GM12874 (cell line): ENCODE data around the gene MAST4.

ENCODE experiments used
- TF ChIP-seq, protein P1 (sequence below): IDR thresholded peaks from 2 replicates; pipeline ENCODE4 v1.5.1; 2011; ENCODE audit warnings: low read depth, mild to moderate bottlenecking, control low read depth, low read length, moderate library complexity; ENCODE audit not compliant: insufficient read depth

Gene MAST4

DNA sequence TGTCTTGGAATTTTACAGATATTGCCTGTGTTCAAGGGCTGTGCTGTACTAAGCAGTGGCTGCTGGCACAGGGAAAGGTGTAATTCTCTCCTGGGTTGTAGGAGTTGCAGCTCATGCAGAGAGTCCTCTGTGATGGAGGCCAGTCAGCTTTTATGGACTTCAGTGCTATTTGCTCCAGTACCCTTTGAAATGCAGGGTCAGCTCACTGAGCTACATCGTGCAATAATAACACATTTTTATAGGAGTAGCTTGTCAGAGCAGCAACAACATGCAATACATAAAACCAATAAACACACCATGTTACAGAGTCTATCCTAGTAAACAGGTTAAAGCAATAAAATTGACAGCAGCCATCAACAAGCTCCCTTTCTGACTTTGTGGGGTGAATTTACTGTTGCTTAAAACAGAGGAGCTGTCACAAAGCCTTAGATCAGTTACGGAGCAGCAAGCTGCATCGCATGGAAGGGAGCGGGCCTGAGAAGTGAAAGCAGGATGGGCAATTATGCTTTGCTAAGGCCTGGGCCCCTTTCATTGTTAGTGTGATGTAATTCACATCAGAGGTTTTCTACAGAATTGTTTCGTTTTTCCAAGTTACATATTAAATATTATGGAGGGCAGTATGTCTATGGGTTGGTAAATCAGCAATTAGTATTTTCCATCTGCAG lies 583.6 kb downstream of the MAST4 start:
- TF ChIP-seq, protein P1, sequence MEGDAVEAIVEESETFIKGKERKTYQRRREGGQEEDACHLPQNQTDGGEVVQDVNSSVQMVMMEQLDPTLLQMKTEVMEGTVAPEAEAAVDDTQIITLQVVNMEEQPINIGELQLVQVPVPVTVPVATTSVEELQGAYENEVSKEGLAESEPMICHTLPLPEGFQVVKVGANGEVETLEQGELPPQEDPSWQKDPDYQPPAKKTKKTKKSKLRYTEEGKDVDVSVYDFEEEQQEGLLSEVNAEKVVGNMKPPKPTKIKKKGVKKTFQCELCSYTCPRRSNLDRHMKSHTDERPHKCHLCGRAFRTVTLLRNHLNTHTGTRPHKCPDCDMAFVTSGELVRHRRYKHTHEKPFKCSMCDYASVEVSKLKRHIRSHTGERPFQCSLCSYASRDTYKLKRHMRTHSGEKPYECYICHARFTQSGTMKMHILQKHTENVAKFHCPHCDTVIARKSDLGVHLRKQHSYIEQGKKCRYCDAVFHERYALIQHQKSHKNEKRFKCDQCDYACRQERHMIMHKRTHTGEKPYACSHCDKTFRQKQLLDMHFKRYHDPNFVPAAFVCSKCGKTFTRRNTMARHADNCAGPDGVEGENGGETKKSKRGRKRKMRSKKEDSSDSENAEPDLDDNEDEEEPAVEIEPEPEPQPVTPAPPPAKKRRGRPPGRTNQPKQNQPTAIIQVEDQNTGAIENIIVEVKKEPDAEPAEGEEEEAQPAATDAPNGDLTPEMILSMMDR = no peak

DNA sequence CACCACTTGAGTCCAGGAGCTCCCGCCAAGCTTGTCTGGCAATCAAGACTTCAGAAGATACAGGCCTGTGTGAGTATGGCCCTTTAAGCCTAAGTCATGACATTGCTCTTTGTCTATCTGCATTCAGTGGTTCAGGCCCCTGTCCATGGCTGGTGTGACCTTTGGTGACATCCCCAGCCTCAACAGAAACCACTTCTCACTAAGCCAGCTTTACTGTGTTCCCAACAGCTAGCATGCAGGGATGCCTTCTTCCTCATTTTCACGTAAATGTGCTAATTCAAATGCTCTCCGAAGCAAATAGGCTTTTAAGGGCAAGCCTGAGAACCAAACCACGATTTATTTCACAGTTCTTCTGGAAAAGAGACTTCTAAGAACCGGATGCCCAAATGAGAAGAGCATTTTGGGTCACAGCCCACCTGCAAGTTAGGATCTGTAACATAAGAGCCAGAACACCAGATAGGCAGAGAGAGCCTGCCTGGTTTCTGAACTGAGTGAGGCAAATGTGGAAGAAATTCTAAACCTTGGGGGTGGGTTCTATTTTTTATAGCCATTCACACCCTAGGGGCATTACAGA lies 585.5 kb downstream of the MAST4 start:
- TF ChIP-seq, protein P1 = no peak

DNA sequence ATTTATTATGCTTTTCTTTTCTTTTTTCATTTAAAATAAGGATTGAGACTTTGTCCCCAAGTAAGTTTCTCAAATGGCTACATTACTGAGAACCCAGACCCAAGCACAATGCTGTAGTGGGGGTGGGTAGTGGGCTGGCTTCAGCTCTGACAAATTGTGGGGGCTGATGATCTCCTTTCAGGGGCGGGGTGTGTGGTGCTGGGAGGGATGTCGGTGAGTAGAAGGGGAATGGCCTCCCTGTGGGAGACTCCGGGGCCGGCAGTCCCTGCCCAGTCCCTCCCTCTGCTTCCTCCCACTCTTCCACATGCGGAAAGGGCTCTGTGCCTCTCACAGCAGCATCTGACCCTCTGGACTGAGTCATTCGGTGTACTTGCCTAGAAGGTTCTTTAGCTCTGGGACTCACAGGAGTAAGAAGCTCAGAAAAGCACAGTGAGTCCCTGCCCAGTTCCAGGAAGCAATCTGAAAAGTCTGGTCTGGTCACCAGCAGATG lies 586.2 kb downstream of the MAST4 start:
- TF ChIP-seq, protein P1 = no peak

DNA sequence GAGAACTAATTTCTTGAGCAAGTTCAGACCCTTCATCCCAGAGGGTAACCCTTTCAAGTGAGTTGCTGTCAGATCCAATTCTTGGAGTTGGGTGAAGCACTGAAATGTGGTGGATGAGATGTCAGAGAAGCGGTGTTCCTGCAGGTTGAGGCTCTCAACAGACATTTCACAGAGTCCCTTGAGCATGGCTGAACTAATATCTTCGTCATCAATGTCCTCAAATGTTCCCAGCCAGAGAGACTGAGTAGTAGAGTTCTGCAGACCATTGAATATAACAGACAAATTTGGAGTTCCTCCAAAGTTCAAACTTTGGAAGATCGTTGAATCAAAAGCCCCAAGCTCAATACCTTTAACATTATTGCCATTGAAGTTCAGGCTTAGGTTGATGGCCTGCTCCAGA lies 587.7 kb downstream of the MAST4 start:
- TF ChIP-seq, protein P1 = no peak

DNA sequence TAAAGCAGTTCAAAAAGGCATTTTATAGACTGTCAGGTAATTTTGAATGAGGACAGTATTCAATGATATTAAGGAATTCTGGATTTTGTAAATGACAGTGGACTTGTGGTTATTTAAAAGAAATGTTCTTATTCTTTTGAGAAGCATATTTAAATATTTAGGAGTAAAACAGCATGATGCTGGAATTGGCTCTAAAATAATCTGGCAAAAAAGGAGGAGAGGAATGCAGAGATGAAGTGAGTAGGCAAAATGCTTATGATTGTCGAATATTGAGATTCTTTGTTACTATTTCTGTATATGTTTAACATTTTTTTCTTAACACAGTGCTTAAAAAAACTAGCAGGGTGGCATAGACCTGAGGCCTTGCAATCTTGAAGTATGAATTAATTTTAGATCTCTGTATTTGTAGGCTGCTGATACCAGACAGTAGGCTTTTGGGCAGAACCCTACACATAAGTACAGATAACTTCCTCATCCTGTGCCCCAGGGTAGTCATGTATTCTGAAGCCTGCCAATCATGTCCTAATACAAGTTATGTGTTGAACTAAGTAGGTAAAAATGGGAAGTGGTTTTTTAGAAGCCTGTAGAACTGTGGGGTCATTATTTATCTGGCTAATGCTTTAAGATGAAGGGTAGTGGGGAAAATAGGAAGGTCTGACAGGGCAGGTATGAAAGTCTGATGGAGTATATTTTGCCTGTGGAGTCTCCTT lies 591.0 kb downstream of the MAST4 start:
- TF ChIP-seq, protein P1 = no peak

DNA sequence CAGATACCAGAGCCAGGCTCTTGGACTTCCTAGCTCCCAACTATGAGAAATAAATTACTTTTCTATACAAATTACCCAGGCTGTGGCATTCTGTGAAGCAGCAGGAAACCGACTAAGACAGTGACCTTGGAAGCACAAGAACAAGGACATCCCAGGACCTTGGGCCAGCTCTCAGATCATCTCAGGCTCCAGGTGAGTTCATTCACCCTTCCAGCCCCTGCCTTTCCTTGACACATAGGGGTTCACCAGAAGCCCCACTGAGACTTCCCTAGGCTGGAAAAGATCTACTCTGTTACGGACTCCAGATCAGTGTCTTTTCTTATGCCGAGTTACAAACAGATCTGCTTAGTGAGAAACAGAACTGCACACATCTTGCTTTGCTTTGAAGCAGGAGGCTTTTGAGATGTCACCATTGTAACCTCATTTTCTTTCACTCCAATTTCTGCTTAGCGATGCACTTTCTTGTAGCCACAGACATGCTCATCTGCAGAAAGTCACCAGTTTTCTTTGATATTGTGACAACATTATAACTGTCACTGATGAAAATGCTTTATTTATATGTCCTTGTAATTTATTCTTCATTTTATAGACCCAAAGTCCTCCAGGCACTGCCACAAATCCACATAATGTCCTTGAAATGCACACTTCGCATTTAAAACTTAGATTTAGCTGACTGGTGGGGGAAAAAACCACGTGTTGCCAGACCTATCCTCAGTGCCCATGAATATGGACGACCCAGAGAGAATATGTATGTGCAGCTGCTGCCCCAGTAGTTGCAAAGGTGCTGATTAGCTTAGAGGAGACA lies 592.3 kb downstream of the MAST4 start:
- TF ChIP-seq, protein P1 = no peak

DNA sequence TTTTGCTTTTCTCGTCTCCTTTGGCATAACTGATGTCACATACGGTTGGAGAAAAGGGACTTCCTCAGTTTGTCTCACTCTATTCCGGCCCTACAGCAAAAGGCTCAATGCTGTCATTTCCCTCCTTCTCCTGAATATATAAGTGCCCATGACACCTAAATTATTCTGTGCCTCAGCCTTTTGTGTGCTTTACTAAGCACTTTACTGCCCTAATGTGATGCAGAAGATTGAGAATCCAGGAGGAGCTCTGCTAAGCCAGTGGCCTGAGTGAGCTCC lies 592.8 kb downstream of the MAST4 start:
- TF ChIP-seq, protein P1 = no peak
